ENCODE results near the gene PPIL6.

GRCh38 chr6:109446541-109446940, 6.1 kb upstream of the PPIL6 start:
- TF ChIP-seq CTCF (IDR thresholded peaks at IDR 0.05) (no peak), POLR2AphosphoS5 (IDR thresholded peaks at IDR 0.05) (no peak)
